AG04450 (cell line): ENCODE data around the gene PEX1. TPM values are rescaled to one million over a fixed set of nuclear protein-coding genes. Genes with fewer than 3 reads are reported as not detected.

Source experiments
- CTCF ChIA-PET: fragments of 300-600, 350-600 bp; formaldehyde crosslinking; extraction: SDS; loops from one replicate; lab custom pipeline; 2022; ENCODE audit warnings: antibody characterized with exemption, inconsistent platforms; lab: Charles Lee
- POLR2A ChIA-PET: fragments of 350-600 bp; formaldehyde crosslinking; extraction: SDS; loops from one replicate; lab custom pipeline; 2021; ENCODE audit warnings: antibody characterized with exemption, inconsistent platforms; lab: Yijun Ruan, JAX
- DNase-seq: peaks from one replicate; pipeline ENCODE4 v3.0.0-alpha.2; 2011; ENCODE audit warnings: low read depth, low spot score
- H3K27ac ChIP-seq: one replicate; pipeline ENCODE4 v1.5.1; 2012; ENCODE audit warnings: low read depth, low read length, control low read depth
- H3K27me3 ChIP-seq: one replicate; pipeline ENCODE4 v1.6.0; 2012; ENCODE audit warnings: low read length; ENCODE audit not compliant: control insufficient read depth, insufficient read depth
- H3K4me3 ChIP-seq: 2 replicates; pipeline ENCODE4 v1.5.1; 2011; ENCODE audit warnings: mild to moderate bottlenecking, low read depth, low read length, control low read depth
- H3K9me3 ChIP-seq: 2 replicates; pipeline ENCODE4 v1.5.1; 2012; ENCODE audit warnings: low read length; ENCODE audit not compliant: control insufficient read depth, insufficient read depth
- polyA plus RNA-seq: library from polyadenylated mRNA; depleted of rRNA; stranded (reverse); fragments of >200 nt; gene quantifications from 2 replicates; pipeline ENCODE4 v1.2.3, GENCODE V29; 2011
- TF ChIP-seq, protein P1 (sequence below): IDR thresholded peaks from 2 replicates; pipeline ENCODE4 v1.5.1; 2011; ENCODE audit warnings: low read depth, low read length, control low read depth, inconsistent platforms

PEX1 gene
- polyA plus RNA-seq, 1 experiment = 20.9 TPM

DNA sequence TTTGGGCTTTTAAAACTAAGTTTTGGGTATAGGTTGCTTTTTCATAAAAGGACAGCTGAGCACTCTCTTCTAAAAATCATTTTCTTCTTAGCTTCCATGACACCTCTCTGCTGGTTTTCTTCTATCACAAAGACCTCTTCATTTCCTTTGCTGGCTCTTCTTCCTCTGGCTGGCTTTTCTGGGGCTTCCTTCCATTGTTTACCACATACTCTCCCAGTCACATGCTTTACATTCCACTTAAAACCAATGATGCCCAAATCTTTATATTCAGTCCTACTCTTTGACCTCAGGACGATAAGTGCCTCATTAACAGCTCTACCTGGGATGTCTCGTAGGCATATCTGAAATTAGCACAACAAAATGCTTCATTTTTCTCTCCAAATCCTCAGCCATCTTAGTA is 35.0 kb upstream of the PEX1 start:
- Histone ChIP-seq H3K27me3 (no peaks in the 10 kb centered on the region), H3K27ac (no peak overlapping the region), H3K4me3 (no peak overlapping the region), H3K9me3 (no peaks in the 10 kb centered on the region)
- CTCF ChIA-PET = interaction anchor here (1.0 to 2.5 kb wide), 3 partner anchors 9 to 70 kb away, joined by 3 to 12 read pairs (median 3); partner anchors contain the start of gene FAM133B
- no peak for DNase-seq
- TF ChIP-seq, protein P1, sequence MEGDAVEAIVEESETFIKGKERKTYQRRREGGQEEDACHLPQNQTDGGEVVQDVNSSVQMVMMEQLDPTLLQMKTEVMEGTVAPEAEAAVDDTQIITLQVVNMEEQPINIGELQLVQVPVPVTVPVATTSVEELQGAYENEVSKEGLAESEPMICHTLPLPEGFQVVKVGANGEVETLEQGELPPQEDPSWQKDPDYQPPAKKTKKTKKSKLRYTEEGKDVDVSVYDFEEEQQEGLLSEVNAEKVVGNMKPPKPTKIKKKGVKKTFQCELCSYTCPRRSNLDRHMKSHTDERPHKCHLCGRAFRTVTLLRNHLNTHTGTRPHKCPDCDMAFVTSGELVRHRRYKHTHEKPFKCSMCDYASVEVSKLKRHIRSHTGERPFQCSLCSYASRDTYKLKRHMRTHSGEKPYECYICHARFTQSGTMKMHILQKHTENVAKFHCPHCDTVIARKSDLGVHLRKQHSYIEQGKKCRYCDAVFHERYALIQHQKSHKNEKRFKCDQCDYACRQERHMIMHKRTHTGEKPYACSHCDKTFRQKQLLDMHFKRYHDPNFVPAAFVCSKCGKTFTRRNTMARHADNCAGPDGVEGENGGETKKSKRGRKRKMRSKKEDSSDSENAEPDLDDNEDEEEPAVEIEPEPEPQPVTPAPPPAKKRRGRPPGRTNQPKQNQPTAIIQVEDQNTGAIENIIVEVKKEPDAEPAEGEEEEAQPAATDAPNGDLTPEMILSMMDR = no peak
- POLR2A ChIA-PET = no interaction called here

DNA sequence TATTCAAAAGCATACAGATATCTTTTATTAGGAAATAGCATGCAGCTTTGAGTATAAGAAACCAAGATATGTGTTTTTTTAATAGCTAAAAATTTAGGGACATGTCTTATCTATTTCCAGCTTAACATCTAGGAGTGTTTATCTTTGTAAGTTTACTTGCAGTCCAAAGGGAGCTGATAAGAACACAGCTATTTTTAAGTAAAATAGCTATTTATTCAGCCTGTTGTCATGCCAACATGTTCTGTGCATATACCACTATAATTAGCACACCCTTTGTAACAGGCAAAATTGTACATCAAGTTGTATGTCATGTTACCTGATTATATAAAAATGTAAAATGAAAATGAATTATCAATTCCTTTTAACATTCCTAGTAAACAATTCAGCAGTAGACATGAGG is 32.3 kb upstream of the PEX1 start:
- no peak overlapping the region for H3K4me3 ChIP-seq
- no peak for DNase-seq
- TF ChIP-seq, protein P1 = no peak
- H3K27ac ChIP-seq = no peak overlapping the region
- CTCF ChIA-PET = interaction anchor here (0.6 kb wide), 1 partner anchor 30 kb away, joined by 5 read pairs; no protein-coding TSS in a partner anchor
- POLR2A ChIA-PET = no interaction called here
- no peaks in the 10 kb centered on the region for H3K27me3 ChIP-seq
- no peaks in the 10 kb centered on the region for H3K9me3 ChIP-seq

DNA sequence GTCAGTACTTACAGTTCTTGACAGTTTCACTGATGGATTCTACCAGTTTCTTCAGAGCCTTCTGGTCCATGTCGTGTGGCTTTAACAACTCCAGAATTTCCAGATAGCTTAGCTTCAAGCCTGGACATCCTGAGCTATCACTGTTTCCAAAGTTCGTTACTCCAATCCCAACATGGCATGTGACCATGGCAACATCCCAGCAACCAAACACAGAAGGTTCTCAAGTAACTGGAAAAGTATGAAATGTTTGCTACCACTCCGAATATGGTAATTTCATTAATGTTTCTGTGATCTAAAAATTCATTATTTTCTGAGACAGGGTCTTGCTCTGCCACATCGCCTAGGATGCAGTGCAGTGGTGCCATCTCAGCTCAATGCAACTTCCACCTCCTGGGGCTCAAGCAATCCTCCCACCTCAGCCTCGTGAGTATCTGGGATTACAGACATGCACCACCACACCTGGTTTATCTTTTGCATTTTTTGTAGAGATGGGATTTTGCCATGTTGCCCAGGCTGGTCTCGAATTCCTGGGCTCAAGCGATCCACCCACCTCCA is 29.6 kb upstream of the PEX1 start:
- Histone ChIP-seq H3K27ac (no peak overlapping the region), H3K4me3 (no peak overlapping the region), H3K27me3 (no peaks in the 10 kb centered on the region), H3K9me3 (no peaks in the 10 kb centered on the region)
- ChIA-PET POLR2A (no interaction called here), CTCF (no interaction called here)
- no peak for DNase-seq
- TF ChIP-seq, protein P1 = no peak

DNA sequence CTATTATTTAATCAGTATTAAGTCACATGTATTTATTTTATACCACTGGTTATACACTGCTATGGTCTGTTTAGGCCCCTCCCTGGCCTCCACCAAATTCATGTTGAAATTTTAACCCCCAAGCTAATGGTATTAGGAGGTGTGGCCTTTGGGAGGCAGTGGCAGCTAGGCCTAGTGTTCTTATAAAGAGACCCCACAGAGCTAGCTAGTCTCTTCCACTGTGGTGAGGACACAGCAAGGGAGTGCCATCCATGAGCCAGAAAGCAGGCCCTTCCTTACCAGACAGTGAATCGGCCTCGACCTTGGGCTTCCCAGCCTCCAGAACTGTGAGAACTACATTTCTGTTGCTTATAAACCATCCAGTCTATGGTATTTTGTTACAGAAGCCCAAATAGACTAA is 28.9 kb upstream of the PEX1 start:
- DNase-seq = no peak
- POLR2A ChIA-PET = no interaction called here
- CTCF ChIA-PET = no interaction called here
- Histone ChIP-seq H3K4me3 (no peak overlapping the region), H3K27me3 (no peaks in the 10 kb centered on the region), H3K27ac (no peak overlapping the region), H3K9me3 (no peaks in the 10 kb centered on the region)
- TF ChIP-seq, protein P1 = no peak

DNA sequence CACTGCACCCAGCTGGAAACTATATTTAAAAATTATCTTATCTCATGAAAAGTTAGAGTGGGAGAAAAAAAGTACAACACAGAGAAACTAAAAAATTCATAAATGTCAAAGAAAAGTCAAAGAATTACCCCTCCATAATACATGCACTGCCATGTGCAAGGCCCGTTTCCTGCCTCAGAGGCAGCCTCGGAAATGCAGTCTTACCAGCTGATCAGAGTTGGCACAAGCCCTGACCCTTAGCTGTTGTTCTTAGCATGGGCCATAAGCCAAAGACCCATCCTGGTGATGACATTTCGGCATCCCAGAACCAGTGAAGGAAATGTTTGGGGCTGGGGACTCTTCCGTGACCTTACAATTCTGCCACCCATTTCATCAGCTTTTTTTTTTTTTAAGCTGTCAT is 21.9 kb upstream of the PEX1 start:
- no peak overlapping the region for H3K27ac ChIP-seq
- no peak for DNase-seq
- TF ChIP-seq, protein P1 = no peak
- CTCF ChIA-PET = interaction anchor here (1.7 kb wide), 1 partner anchor 22 kb away, joined by 8 read pairs; the partner anchor contains the start of genes PEX1 and RBM48
- H3K27me3 ChIP-seq = no peaks in the 10 kb centered on the region
- no peak overlapping the region for H3K4me3 ChIP-seq
- POLR2A ChIA-PET = no interaction called here
- no peaks in the 10 kb centered on the region; the same call in 1 of the 2 replicates for H3K9me3 ChIP-seq
